Left renal pelvis (tissue), 4 donors: Measurements from ENCODE around the gene ZBED4. TPM values are rescaled to one million over a fixed set of nuclear protein-coding genes. Genes with fewer than 3 reads are reported as not detected.

Experiments used
- DNase-seq, 4 donors: peaks; one replicate each; pipeline ENCODE4 v3.0.0-alpha.2; 2013; ENCODE audit warnings: low read depth in 4 of 4, low spot score in 3 of 4
- polyA plus RNA-seq, 4 donors: library from polyadenylated mRNA; unstranded; fragments of 120-200 nt; gene quantifications; one replicate each; pipeline ENCODE4 v1.2.1, GENCODE V29; 2013; ENCODE audit not compliant: insufficient read length in 4 of 4

The ZBED4 gene
- polyA plus RNA-seq, 4 donors = 13.6 to 18.1 (median 16.6) TPM

DNA sequence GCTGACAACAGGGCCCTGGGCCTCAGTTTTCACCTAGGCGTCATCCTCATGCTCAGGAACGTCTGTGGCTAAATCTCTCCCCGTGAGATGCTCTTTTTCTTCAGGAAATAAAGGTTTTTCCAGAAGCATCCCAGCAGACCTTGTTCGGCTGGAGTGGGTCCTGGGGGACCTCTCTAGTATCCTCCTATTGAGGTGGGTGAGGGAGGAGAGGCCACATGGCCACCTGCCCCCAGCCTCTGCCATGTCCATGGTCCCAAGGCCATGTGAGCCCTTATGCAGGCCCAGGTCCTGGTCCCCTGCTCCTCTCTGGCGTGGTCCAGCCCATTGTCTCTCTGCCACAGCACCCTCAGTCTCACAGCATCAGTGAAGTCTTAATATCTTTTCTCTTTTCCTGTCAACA, 42.6 kb downstream of the ZBED4 start:
- no peak for DNase-seq

- DNase-seq = no peak
These were observed 43.5 kb downstream of the ZBED4 start for GRCh38 chr22:49897015-49897684.

DNA sequence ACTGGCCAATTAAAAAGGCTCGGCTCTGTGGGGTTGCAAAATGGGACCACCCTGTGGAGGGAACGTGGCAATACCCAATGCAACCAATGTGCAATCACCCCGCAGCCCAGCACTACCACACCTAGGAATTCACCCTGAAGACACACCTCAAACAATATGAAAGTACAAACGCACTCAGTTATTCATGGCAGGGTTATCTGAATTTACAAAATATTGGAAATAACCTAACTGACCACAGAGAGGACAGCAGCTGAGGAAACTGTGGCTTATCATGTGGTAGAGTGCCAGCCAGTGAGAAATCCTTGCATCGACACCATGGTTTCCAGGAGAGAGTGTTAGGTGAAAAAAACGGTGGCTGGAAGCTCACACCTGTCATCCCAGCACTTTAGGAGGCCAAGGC, 45.9 kb downstream of the ZBED4 start:
- DNase-seq = no peak

DNA sequence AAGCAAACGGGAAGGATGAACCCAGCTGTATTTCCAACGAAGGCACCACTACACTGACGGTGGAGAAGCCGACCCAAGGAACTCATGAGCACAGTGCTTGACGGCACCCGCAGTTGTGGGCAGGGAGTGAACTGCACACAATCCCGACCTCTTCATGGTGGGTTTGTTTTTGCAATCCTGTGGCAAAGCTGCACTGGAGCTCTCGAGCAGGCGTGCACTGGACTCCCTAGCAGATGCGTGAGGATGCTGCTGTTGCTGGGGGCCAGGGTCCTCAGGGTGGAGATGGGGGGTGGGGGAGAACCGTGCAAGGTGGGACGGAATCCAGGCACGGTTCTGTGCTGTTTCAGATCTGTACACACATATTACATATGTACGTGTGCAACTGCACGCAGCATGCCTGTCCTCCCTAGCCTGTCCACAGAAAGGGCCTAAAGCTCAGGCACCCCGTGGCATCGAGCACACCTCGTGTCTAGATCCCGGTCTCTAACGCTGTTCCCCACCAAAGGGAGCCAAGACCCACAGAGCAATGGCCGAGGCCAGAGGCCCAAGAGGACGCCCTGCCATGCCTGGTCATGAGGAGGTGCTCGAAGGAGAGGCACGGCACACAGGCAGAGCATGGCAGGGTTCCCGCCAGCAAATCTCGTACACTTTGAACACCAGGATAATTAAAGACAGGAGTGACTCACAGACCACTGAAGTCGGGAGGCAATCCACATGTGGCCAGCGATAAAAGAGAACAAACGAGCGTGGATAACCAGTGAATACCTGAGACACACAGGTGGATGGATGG, 47.0 kb downstream of the ZBED4 start:
- no peak for DNase-seq

DNA sequence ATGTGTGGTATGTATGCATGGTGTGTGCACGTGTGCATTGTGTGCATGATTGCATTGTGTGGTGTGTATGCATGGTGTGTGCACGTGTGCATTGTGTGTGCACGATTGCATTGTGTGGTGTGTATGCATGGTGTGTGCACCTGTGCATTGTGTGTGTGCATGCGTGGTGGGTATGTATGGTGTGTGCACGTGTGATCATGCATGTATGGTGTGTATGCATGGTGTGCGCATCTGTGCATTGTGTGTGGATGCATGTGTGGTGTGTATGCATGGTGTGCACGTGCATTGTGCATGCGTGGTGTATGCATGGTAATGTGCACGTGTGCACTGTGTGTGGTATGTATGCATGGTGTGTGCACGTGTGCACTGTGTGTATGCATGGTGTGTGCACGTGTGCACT, 47.8 kb downstream of the ZBED4 start:
- DNase-seq = no peak

- no peak for DNase-seq
These were observed 49.8 kb downstream of the ZBED4 start for GRCh38 chr22:49903322-49904039.

- no peak for DNase-seq
These were observed 50.4 kb downstream of the ZBED4 start for GRCh38 chr22:49904040-49904369.

DNA sequence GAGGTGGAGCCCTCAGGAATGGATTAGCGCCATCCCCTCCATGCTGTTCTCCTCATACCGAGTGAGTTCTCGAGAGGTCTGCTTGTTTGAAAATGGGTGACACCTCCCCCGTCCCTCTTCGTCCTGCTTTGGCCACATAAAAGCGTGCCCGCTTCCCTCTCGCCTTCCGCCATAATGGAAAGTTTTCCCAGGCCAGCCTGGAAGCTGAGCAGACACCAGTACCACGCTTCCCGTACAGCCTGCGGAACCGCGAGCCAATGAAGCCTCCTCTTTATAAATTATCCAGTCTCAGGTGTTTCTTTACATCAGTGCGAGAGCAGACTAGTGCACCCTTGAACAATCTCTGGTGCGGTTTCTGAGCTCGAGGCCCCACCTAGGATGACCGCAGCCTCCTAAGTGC, 51.8 kb downstream of the ZBED4 start:
- DNase-seq = no peak

DNA sequence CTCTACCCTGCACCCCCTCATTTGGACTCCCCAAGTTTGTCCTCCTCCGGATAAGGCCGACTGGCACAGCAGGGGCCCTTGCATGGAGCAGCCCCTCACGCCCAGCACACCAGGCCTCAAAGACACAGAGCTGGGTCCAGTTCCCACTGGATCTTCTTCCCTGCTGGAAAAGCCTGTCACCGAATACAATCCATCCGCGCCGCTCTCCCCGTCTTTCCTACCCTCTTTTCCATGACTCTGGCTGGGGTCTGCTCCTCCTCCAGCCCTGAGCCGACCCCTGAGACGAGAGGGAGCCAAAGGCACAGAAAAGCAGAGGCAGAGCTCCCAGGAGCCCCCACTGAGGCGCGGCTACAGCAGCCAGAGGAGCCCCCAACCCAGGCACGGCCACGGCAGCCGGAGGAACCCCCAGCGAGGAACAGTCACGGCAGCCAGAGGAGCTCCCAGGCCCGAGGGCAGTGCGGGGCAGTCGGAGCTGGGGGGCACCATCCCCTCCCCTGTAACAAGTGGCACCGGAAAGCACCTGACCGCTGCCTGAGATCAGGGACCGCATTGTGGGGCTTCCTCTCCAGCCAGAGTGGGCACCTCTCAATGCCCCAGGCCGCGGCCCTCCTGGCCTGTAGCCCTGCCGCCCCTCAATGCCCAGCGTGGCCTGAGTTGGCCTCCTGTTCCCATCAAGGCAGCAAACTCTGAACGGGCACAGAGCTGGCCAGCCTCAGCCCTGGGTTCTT, 52.6 kb downstream of the ZBED4 start:
- DNase-seq = no peak

- DNase-seq = no peak
These were observed 53.2 kb downstream of the ZBED4 start for GRCh38 chr22:49906799-49907290.

DNA sequence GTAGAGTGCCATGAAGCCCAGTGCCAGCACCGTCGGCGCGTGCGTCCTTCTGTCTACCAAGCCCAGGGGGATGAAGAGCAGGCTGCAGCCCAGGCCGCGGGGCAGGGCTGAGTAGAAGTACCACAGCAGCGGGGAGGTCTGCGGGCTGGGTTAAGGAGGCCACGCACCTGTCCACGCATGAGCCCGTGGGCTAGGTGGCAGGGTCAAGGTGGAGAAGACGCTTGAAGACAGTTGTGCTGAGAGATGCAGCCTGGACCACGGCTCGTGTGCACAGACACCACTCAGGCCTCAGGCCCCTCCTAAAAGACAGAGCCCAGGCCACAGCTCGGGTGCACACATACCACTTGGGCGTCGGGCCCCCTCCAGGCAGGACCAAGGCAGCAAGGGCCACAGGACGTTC, 54.2 kb downstream of the ZBED4 start:
- DNase-seq = no peak

DNA sequence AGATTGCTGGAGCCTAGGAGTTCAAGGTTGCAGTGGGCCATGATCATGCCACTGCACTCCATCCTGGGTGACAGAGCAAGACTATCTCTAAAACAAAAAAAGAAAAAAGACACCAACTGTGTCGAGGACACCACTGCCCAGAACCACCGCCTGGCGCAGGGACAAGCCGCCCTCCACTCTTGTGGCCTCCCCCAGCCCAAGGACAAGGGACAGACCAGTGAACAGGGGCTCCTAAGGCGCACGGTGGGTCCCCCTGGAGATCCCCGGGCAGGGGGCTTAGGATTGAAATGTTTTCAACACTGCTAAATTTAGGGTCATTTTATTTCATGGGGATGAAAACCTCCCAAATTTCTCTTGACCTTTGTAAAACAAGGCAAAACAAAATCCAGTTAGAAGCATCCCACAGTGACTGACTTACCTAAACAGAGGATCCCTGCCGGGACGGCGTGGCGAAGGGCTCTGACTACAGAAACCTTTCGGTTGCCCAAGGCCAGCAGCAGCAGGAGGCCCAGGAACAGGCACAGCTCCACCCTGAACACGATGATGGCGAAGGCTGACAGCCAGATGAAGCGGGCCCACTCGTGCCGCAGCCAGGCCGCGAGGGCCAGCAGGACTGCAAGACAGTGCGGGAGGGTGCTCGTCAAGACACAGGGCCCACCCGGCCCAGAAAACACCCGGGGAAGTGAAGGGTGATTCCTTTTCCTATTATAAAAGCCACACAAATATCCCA, 56.0 kb downstream of the ZBED4 start:
- no peak for DNase-seq

GRCh38 chr22:49910229-49911155, 56.8 kb downstream of the ZBED4 start:
- DNase-seq = no peak

GRCh38 chr22:49911881-49912625, 58.4 kb downstream of the ZBED4 start:
- DNase-seq = no peak

GRCh38 chr22:49913026-49913425, 59.4 kb downstream of the ZBED4 start:
- DNase-seq = no peak

DNA sequence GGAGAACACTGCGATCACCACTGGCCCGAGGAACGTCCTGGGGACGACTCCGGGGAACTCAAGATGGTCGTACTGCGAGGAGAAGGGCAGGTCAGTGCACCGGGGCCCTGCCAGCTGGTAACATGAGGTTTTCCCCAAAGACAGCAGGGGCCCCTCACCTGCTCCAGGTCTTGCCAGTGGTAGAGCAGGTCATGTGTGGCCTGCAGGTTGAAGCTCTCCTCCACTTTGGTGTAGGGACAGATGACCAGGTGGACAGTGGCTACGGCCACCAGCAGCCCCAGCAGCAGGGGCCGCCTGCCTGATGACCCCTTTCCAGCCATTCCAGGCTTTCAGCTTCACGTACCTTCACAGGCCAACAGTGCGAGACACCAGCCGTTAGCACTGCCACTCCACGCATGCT, 59.8 kb downstream of the ZBED4 start:
- DNase-seq = no peak

GRCh38 chr22:49914256-49914655, 60.6 kb downstream of the ZBED4 start:
- DNase-seq = no peak

- DNase-seq = no peak
These were observed 62.0 kb downstream of the ZBED4 start for GRCh38 chr22:49915610-49916009.

DNA sequence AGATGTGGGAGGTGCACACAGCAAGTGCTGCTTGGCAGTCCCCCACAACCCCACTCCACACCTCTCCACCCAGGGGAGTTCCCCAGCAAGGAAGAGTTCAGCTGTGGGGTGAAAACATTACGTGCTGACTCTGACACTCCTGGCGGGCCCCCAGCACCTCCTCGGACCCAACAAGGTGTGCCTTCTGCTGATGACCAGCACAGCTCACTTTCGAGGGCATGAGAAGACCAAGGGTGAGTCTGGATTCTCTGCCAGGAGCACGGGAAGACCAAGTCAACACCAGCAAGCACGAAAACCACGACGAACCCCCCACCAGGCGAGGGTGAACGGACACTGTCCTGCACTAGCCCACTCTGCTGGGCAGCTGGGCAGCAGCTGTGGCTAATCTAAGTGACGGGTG, 63.2 kb downstream of the ZBED4 start:
- no peak for DNase-seq
